ENCODE data around the gene ACSF3. TPM values are rescaled to one million over a fixed set of nuclear protein-coding genes. Genes with fewer than 3 reads are reported as not detected.

Gene ACSF3
- total and polyA plus RNA-seq, 2 donors (not counting 1 experiment from before 2014, with no cell fraction given), result 45.2 to 113 TPM

GRCh38 chr16:89129378-89129777, 35.7 kb downstream of the ACSF3 start:
- no peaks in the 10 kb centered on the region for H3K27me3 Mint-ChIP-seq
- no peak overlapping the region for H3K4me2 ChIP-seq (replicated peaks; ENCODE audit: low read depth, low read length, poor library complexity, severe bottlenecking)
- WGBS (ENCODE audit: insufficient coverage), result no CpG with 5 or more reads among the region's 1 CpG
- no peak overlapping the region for H3K4me3 Mint-ChIP-seq
- H3K4me3 ChIP-seq (ENCODE audit: control extremely low read depth in 1 of 5, extremely low read depth in 1 of 5, insufficient read depth in 1 of 5, low read depth in 2 of 5, low read length in 4 of 5), result no peak overlapping the region
- ATAC-seq (ENCODE audit: low read depth) (no peak), DNase-seq (no peak)
- no peak overlapping the region for H3K27ac ChIP-seq (ENCODE audit: low read length in 2 of 2)
- H3K9me3 ChIP-seq (ENCODE audit: control extremely low read depth in 1 of 3, control insufficient read depth in 2 of 3, insufficient read depth in 1 of 3, low read length in 2 of 3), result peaks cover 0 to 5% (median 0%) of the 10 kb centered on the region in 3 donors
- CTCF ChIA-PET, result interaction anchor here (0.9 kb wide), 1 partner anchor 37 kb away, joined by 3 read pairs; no protein-coding TSS in a partner anchor
- H3K4me1 ChIP-seq (ENCODE audit: control insufficient read depth in 2 of 2, insufficient read depth in 2 of 2, low read length in 2 of 2), result no peaks in the 10 kb centered on the region
- H3K9ac ChIP-seq (ENCODE audit: low read length), result no peak overlapping the region
- POLR2A ChIA-PET, result no interaction called here
- H3K9me3 Mint-ChIP-seq (ENCODE audit: insufficient read depth), result peaks cover 3% of the 10 kb centered on the region
- peaks cover 37% of the 10 kb centered on the region for H3K79me2 ChIP-seq (ENCODE audit: control insufficient read depth, insufficient read depth, low read length)
- peaks cover 37% of the 10 kb centered on the region for H4K20me1 ChIP-seq (ENCODE audit: control insufficient read depth, insufficient read depth, low read length, poor library complexity, severe bottlenecking)
- no peak overlapping the region for H2AFZ ChIP-seq (ENCODE audit: insufficient read depth, low read depth, low read length, poor library complexity, severe bottlenecking)
- H3K27ac Mint-ChIP-seq, result no peak overlapping the region
- TF ChIP-seq CTCF (IDR thresholded peaks at IDR 0.05), result no peak
- TF ChIP-seq EZH2 (IDR thresholded peaks at IDR 0.05; ENCODE audit: borderline replicate concordance, insufficient read depth, low read depth, low read length, poor library complexity, severe bottlenecking), result no peak
- peaks cover 5% of the 10 kb centered on the region for H3K4me1 Mint-ChIP-seq
- H3K36me3 ChIP-seq (replicated peaks in 1 of 2; ENCODE audit: control extremely low read depth in 1 of 2, control insufficient read depth in 1 of 2, extremely low read depth in 1 of 2, insufficient read depth in 2 of 2, low read length in 1 of 2), result peaks cover 0 to 42% of the 10 kb centered on the region in 2 experiments
- intact Hi-C loops (cut with micrococcal nuclease), result no loop called here
- H3K27me3 ChIP-seq (replicated peaks in 1 of 4; ENCODE audit: control extremely low read depth in 1 of 4, control insufficient read depth in 3 of 4, insufficient read depth in 4 of 4, low read length in 3 of 4), result no peaks in the 10 kb centered on the region

GRCh38 chr16:89130448-89130847, 36.8 kb downstream of the ACSF3 start:
- H3K27me3 ChIP-seq (replicated peaks in 1 of 4; ENCODE audit: control extremely low read depth in 1 of 4, control insufficient read depth in 3 of 4, insufficient read depth in 4 of 4, low read length in 3 of 4), result no peaks in the 10 kb centered on the region
- Mint-ChIP-seq H3K27ac (no peak overlapping the region), H3K4me3 (no peak overlapping the region), H3K4me1 (peaks cover 2% of the 10 kb centered on the region), H3K27me3 (no peaks in the 10 kb centered on the region), H3K9me3 (ENCODE audit: insufficient read depth) (peaks cover 3% of the 10 kb centered on the region)
- H2AFZ ChIP-seq (ENCODE audit: insufficient read depth, low read depth, low read length, poor library complexity, severe bottlenecking), result no peak overlapping the region
- TF ChIP-seq EZH2 (IDR thresholded peaks at IDR 0.05; ENCODE audit: borderline replicate concordance, insufficient read depth, low read depth, low read length, poor library complexity, severe bottlenecking) (no peak), CTCF (IDR thresholded peaks at IDR 0.05) (no peak)
- ChIA-PET POLR2A (no interaction called here), CTCF (no interaction called here)
- 100% methylated on average over 2 of the region's 5 CpGs for whole genome bisulfite sequencing (ENCODE audit: insufficient coverage)
- no peak overlapping the region for H3K4me2 ChIP-seq (replicated peaks; ENCODE audit: low read depth, low read length, poor library complexity, severe bottlenecking)
- H3K36me3 ChIP-seq (replicated peaks in 1 of 2; ENCODE audit: control extremely low read depth in 1 of 2, control insufficient read depth in 1 of 2, extremely low read depth in 1 of 2, insufficient read depth in 2 of 2, low read length in 1 of 2), result peaks cover 0 to 50% of the 10 kb centered on the region in 2 experiments
- no peaks in the 10 kb centered on the region for H3K4me1 ChIP-seq (ENCODE audit: control insufficient read depth in 2 of 2, insufficient read depth in 2 of 2, low read length in 2 of 2)
- ATAC-seq (ENCODE audit: low read depth) (no peak), DNase-seq (no peak)
- peaks cover 42% of the 10 kb centered on the region for H4K20me1 ChIP-seq (ENCODE audit: control insufficient read depth, insufficient read depth, low read length, poor library complexity, severe bottlenecking)
- no peak overlapping the region for H3K27ac ChIP-seq (ENCODE audit: low read length in 2 of 2)
- H3K9me3 ChIP-seq (ENCODE audit: control extremely low read depth in 1 of 3, control insufficient read depth in 2 of 3, insufficient read depth in 1 of 3, low read length in 2 of 3), result peaks cover 0 to 4% (median 0%) of the 10 kb centered on the region in 3 donors
- intact Hi-C loops (cut with micrococcal nuclease), result no loop called here
- no peak overlapping the region for H3K9ac ChIP-seq (ENCODE audit: low read length)
- peaks cover 42% of the 10 kb centered on the region for H3K79me2 ChIP-seq (ENCODE audit: control insufficient read depth, insufficient read depth, low read length)
- H3K4me3 ChIP-seq (ENCODE audit: control extremely low read depth in 1 of 5, extremely low read depth in 1 of 5, insufficient read depth in 1 of 5, low read depth in 2 of 5, low read length in 4 of 5), result no peak overlapping the region

Data from B cell (primary cell).